ENCODE measurements around the gene HIVEP3.

HIVEP3 gene

DNA sequence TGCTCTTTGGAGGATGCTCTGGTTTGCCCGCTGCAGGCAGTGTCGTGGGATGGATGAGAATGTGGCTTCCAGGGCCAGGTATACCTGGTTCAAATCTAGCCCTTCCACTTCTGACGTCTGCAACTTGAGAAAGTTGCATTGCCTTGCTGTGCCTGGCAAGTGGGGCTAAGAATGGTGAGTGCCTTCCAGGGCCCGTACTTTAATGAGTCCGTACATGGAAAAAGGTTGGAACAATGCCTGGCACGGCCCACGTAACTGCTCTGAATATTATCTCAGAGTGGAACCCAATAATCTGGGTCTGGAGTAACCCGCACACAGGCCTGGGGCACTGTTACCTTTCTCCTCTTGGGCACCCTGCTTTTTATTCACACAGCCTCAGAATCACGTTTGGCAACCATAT is 287.6 kb downstream of the HIVEP3 start:
- Histone ChIP-seq H3K27me3 (ENCODE audit: control insufficient read depth in 1 of 2, insufficient read depth in 2 of 2, low read length in 2 of 2) (no peaks in the 10 kb centered on the region), H3K9ac (ENCODE audit: low read depth in 1 of 2, low read length in 2 of 2) (no peak overlapping the region), H3K36me3 (ENCODE audit: control insufficient read depth in 1 of 2, insufficient read depth in 2 of 2, low read length in 2 of 2) (no peaks in the 10 kb centered on the region), H3K27ac (ENCODE audit: low read depth, low read length) (no peak overlapping the region), H3K9me3 (ENCODE audit: control insufficient read depth in 1 of 2, low read length in 2 of 2) (no peaks in the 10 kb centered on the region), H3K4me3 (ENCODE audit: low read depth in 1 of 2, low read length in 2 of 2) (no peak overlapping the region), H3K4me1 (ENCODE audit: control insufficient read depth in 1 of 2, insufficient read depth in 2 of 2, low read length in 2 of 2) (no peaks in the 10 kb centered on the region)

DNA sequence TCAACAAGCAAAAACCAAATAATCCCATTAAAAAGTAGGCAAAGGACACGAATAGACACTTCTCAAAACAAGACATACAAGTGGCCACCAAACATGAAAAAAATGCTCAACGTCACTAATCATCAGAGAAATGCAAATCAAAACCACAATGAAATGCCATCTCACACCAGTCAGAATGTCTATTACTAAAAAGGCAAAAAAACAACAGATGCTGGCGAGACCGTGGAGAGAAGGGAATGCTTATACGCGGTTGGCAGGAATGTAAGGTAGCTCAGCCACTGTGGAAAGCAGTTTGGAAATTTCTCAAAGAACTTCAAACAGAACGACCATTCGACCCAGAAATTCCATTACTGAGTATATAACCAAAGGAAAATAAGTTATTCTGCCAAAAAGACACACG is 289.2 kb downstream of the HIVEP3 start:
- Histone ChIP-seq H3K27me3 (ENCODE audit: control insufficient read depth in 1 of 2, insufficient read depth in 2 of 2, low read length in 2 of 2) (no peaks in the 10 kb centered on the region), H3K27ac (ENCODE audit: low read depth, low read length) (no peak overlapping the region)

DNA sequence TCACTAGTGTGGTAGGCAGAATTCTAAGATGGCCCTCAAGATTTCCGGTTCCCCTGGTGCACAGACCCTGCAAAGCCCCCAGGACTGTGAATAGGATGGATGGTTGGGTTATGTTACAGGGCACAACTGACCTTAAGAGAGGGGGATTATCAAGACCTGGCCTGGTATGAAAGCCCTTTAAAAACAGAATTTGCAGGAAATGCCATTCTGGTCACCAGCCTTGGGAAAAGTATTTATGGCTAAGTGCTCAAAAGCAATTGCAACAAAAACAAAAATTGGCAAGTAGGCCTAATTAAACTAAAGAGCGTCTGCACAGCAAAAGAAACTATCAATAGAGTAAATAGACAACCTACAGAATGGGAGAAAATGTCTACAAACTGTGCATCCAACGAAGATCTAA is 289.6 kb downstream of the HIVEP3 start:
- Histone ChIP-seq H3K9me3 (ENCODE audit: control insufficient read depth in 1 of 2, low read length in 2 of 2) (no peaks in the 10 kb centered on the region), H3K36me3 (ENCODE audit: control insufficient read depth in 1 of 2, insufficient read depth in 2 of 2, low read length in 2 of 2) (no peaks in the 10 kb centered on the region), H3K4me1 (ENCODE audit: control insufficient read depth in 1 of 2, insufficient read depth in 2 of 2, low read length in 2 of 2) (no peaks in the 10 kb centered on the region)

More for the DNA sequence above, 289.2 kb downstream of the HIVEP3 start:
- no peaks in the 10 kb centered on the region for H3K36me3 ChIP-seq (ENCODE audit: control insufficient read depth in 1 of 2, insufficient read depth in 2 of 2, low read length in 2 of 2)
- no peaks in the 10 kb centered on the region for H3K4me1 ChIP-seq (ENCODE audit: control insufficient read depth in 1 of 2, insufficient read depth in 2 of 2, low read length in 2 of 2)
- H3K4me3 ChIP-seq (ENCODE audit: low read depth in 1 of 2, low read length in 2 of 2) = no peak overlapping the region
- H3K9ac ChIP-seq (ENCODE audit: low read depth in 1 of 2, low read length in 2 of 2) = no peak overlapping the region
- H3K9me3 ChIP-seq (ENCODE audit: control insufficient read depth in 1 of 2, low read length in 2 of 2) = no peaks in the 10 kb centered on the region

DNA sequence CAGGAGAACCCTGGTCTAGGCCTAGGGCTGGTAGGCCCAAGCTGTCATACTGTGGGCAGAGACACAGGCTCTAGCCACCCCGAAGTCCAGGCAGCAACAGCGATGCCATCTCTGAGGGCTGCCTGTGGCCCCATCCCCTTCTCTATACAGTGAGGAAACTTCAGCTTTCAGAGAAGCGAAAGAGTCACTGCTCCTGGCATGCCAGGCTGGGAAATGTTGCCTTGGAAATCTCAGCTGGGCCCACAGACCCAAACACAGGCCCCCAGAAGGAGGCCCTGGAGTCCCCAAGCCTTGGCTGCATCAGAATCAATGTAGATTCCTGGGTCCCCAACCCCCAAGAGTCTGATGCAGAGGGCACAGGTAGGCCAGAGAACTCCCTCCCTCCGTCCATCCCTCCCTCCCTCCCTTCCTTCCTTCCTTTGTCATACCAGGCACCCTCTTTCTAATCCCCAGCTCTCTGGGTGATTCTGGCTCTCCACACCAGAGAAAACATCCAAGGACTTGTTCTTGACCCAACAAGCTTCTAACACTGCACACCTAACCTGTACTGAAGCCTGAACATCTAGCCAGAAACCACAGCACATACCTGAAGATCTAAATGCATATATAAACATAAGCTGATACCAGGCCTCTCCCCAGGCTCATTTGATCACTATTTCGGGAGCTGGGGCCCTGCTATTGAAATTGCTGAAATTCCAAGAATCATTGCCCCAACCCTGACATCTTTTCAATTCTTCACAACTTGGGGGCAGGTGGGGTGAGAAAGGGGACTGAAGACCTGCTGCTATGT is 291.0 kb downstream of the HIVEP3 start:
- Histone ChIP-seq H3K4me1 (ENCODE audit: control insufficient read depth in 1 of 2, insufficient read depth in 2 of 2, low read length in 2 of 2) (peaks cover 0 to 10% of the 10 kb centered on the region in 2 donors), H3K27ac (ENCODE audit: low read depth, low read length) (no peak overlapping the region), H3K9me3 (ENCODE audit: control insufficient read depth in 1 of 2, low read length in 2 of 2) (no peaks in the 10 kb centered on the region), H3K9ac (ENCODE audit: low read depth in 1 of 2, low read length in 2 of 2) (no peak overlapping the region), H3K36me3 (ENCODE audit: control insufficient read depth in 1 of 2, insufficient read depth in 2 of 2, low read length in 2 of 2) (no peaks in the 10 kb centered on the region), H3K27me3 (ENCODE audit: control insufficient read depth in 1 of 2, insufficient read depth in 2 of 2, low read length in 2 of 2) (no peaks in the 10 kb centered on the region), H3K4me3 (ENCODE audit: low read depth in 1 of 2, low read length in 2 of 2) (no peak overlapping the region)

More for the DNA sequence above, 289.6 kb downstream of the HIVEP3 start:
- H3K9ac ChIP-seq (ENCODE audit: low read depth in 1 of 2, low read length in 2 of 2) = no peak overlapping the region
- H3K27me3 ChIP-seq (ENCODE audit: control insufficient read depth in 1 of 2, insufficient read depth in 2 of 2, low read length in 2 of 2) = no peaks in the 10 kb centered on the region
- H3K27ac ChIP-seq (ENCODE audit: low read depth, low read length) = no peak overlapping the region
- H3K4me3 ChIP-seq (ENCODE audit: low read depth in 1 of 2, low read length in 2 of 2) = no peak overlapping the region

DNA sequence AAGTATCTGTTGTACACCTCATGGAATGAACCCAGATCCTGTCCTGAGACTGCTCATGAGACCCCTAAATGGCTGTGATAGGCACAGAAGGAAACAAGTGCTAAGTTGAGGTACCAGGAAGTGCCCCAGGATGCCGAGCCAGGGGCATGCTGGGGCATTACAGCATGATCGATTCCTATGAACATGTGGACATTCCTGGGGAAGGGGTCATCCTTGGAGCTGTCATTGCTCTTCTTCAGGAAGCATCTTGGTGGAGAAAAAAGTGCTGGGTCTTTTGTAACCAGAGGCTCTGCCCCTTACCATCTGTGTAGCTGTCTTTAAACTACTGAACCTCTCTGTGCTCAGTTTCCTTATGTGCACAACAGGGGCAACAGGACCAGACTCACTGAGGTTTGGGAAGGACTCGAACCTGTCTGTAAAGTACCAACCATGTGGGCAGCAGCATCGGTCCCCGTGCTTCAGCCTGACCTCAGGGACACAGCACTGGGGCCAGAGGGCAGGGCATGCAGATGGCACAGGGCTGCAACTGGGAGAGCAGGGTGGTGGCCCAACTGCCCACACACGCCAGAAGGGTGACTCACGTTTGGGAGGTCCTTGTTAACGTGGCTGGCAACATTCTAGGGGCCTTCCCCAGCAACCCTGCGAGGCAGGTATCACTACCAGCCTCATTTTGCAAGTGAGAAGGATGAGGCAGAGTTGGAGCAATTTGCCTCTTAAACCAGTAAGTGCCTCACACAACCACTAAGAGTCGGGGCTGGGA is 291.9 kb downstream of the HIVEP3 start:
- no peak overlapping the region for H3K27ac ChIP-seq (ENCODE audit: low read depth, low read length)
- no peaks in the 10 kb centered on the region for H3K36me3 ChIP-seq (ENCODE audit: control insufficient read depth in 1 of 2, insufficient read depth in 2 of 2, low read length in 2 of 2)
- H3K4me1 ChIP-seq (ENCODE audit: control insufficient read depth in 1 of 2, insufficient read depth in 2 of 2, low read length in 2 of 2) = peaks cover 0 to 16% of the 10 kb centered on the region in 2 donors
- H3K27me3 ChIP-seq (ENCODE audit: control insufficient read depth in 1 of 2, insufficient read depth in 2 of 2, low read length in 2 of 2) = no peaks in the 10 kb centered on the region
- no peak overlapping the region for H3K9ac ChIP-seq (ENCODE audit: low read depth in 1 of 2, low read length in 2 of 2)
- H3K4me3 ChIP-seq (ENCODE audit: low read depth in 1 of 2, low read length in 2 of 2) = no peak overlapping the region
- H3K9me3 ChIP-seq (ENCODE audit: control insufficient read depth in 1 of 2, low read length in 2 of 2) = no peaks in the 10 kb centered on the region

DNA sequence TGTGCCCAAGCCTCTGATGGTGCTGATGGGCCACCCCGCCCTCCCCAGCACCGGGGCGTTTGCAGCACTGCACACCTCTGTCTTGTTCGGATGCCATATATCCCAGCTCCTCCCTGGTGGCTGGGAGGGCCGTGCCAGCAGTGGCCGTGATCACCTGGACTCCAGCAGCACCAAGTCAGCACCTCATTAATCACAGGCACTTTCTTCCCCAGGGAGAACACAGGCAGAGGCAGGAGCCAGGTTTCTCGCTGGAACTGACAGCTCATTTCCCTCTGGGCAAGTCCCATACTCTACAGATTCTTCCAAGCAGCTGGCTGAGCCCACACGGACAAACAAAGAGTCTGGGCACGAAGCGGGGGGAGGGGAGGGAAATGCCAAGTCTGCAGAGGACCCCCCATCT is 292.6 kb downstream of the HIVEP3 start:
- Histone ChIP-seq H3K36me3 (ENCODE audit: control insufficient read depth in 1 of 2, insufficient read depth in 2 of 2, low read length in 2 of 2) (no peaks in the 10 kb centered on the region), H3K4me1 (ENCODE audit: control insufficient read depth in 1 of 2, insufficient read depth in 2 of 2, low read length in 2 of 2) (peaks cover 0 to 16% of the 10 kb centered on the region in 2 donors), H3K27me3 (ENCODE audit: control insufficient read depth in 1 of 2, insufficient read depth in 2 of 2, low read length in 2 of 2) (no peaks in the 10 kb centered on the region), H3K4me3 (ENCODE audit: low read depth in 1 of 2, low read length in 2 of 2) (no peak overlapping the region), H3K27ac (ENCODE audit: low read depth, low read length) (no peak overlapping the region), H3K9me3 (ENCODE audit: control insufficient read depth in 1 of 2, low read length in 2 of 2) (no peaks in the 10 kb centered on the region), H3K9ac (ENCODE audit: low read depth in 1 of 2, low read length in 2 of 2) (no peak overlapping the region)

DNA sequence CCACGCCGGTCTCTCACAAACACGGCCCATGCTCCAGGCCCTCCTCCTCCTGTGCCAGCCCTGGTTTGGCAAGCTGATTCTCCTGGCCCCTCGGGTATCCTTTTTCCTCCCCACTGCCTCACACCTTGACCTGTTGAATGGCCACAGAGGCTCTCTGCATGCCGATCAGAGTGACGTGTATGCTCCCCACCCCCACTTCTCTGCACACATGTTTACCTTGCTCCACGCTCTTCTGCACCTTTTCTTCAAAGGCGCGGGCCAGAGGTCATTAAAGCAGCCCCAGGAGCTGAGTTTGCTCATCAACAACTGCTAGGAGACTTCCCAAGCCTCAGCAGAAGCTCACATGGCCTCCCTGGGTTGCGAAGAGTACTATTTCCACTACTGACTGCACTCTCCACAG is 295.0 kb downstream of the HIVEP3 start:
- H3K4me1 ChIP-seq (ENCODE audit: control insufficient read depth in 1 of 2, insufficient read depth in 2 of 2, low read length in 2 of 2) = peaks cover 0 to 16% of the 10 kb centered on the region in 2 donors

DNA sequence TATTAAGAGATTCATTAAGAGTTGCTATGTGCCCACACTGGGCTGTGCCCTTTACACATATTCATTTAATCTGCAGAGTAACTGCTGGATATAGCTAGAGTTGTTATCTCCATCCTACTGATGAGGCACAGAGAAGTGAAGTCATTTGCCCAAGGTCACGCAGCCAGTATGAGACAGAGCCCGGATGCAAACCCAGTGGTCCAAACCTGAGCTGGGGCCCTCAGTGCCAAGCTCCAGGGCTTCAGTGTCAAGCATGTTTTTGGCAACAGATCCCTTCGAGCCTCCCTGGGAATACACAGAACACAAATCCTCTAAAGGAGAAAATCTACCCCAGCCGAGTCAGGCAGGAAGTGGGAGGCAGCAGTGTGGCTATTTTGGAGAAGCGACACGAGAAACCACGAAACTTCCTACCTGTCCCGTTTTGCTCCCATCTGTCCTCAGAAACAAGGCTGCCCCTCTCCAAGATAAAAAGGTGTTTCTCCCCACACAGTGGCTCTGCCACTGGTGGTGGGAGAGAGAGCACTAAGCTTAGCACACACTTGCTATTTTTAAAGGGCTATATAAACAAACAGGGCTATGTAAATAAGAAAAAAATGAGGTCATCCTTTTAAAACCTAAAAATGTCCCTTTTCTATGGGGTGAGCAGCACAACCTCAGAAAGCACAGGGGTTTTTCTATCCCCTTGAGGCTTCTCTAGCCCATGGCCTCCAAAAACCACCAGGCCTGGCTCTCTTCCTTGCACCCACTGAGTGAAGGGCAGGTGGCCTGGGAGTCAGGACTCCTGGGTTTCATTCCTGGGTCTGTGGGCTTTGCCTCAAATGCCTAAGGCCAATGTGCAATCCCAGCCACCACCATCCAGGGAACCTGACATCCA is 295.6 kb downstream of the HIVEP3 start:
- H3K4me1 ChIP-seq (ENCODE audit: control insufficient read depth in 1 of 2, insufficient read depth in 2 of 2, low read length in 2 of 2) = peaks cover 0 to 19% of the 10 kb centered on the region in 2 donors

More for the DNA sequence above, 295.0 kb downstream of the HIVEP3 start:
- Histone ChIP-seq H3K27ac (ENCODE audit: low read depth, low read length) (no peak overlapping the region), H3K9me3 (ENCODE audit: control insufficient read depth in 1 of 2, low read length in 2 of 2) (no peaks in the 10 kb centered on the region), H3K27me3 (ENCODE audit: control insufficient read depth in 1 of 2, insufficient read depth in 2 of 2, low read length in 2 of 2) (no peaks in the 10 kb centered on the region), H3K4me3 (ENCODE audit: low read depth in 1 of 2, low read length in 2 of 2) (no peak overlapping the region), H3K36me3 (ENCODE audit: control insufficient read depth in 1 of 2, insufficient read depth in 2 of 2, low read length in 2 of 2) (no peaks in the 10 kb centered on the region), H3K9ac (ENCODE audit: low read depth in 1 of 2, low read length in 2 of 2) (no peak overlapping the region)

DNA sequence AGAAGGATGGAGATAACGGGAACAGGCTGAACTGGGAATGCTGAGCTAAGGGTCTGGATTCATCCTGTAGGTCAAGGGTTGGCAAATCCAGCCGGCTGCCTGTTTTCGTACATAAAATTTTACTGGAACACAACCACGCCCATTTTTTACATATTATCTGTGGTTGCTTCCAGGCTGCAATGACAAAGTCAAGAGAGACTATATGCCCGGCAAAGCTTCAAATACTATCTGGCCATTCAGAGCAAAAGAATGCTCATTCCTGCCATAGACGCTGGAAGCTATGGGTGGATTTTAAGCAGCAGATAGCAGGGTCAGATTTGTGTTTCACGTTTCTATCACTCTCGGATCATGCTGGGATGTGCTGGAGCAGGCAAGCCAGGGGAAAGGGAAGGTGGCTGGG is 296.3 kb downstream of the HIVEP3 start:
- H3K4me3 ChIP-seq (ENCODE audit: low read depth in 1 of 2, low read length in 2 of 2) = no peak overlapping the region
- H3K9ac ChIP-seq (ENCODE audit: low read depth in 1 of 2, low read length in 2 of 2) = no peak overlapping the region
- peaks cover 0 to 22% of the 10 kb centered on the region in 2 donors for H3K4me1 ChIP-seq (ENCODE audit: control insufficient read depth in 1 of 2, insufficient read depth in 2 of 2, low read length in 2 of 2)
- no peaks in the 10 kb centered on the region for H3K27me3 ChIP-seq (ENCODE audit: control insufficient read depth in 1 of 2, insufficient read depth in 2 of 2, low read length in 2 of 2)
- H3K27ac ChIP-seq (ENCODE audit: low read depth, low read length) = no peak overlapping the region
- no peaks in the 10 kb centered on the region for H3K9me3 ChIP-seq (ENCODE audit: control insufficient read depth in 1 of 2, low read length in 2 of 2)
- H3K36me3 ChIP-seq (ENCODE audit: control insufficient read depth in 1 of 2, insufficient read depth in 2 of 2, low read length in 2 of 2) = no peaks in the 10 kb centered on the region

More for the DNA sequence above, 295.6 kb downstream of the HIVEP3 start:
- Histone ChIP-seq H3K9me3 (ENCODE audit: control insufficient read depth in 1 of 2, low read length in 2 of 2) (no peaks in the 10 kb centered on the region), H3K9ac (ENCODE audit: low read depth in 1 of 2, low read length in 2 of 2) (no peak overlapping the region), H3K27ac (ENCODE audit: low read depth, low read length) (no peak overlapping the region), H3K36me3 (ENCODE audit: control insufficient read depth in 1 of 2, insufficient read depth in 2 of 2, low read length in 2 of 2) (no peaks in the 10 kb centered on the region), H3K4me3 (ENCODE audit: low read depth in 1 of 2, low read length in 2 of 2) (no peak overlapping the region), H3K27me3 (ENCODE audit: control insufficient read depth in 1 of 2, insufficient read depth in 2 of 2, low read length in 2 of 2) (no peaks in the 10 kb centered on the region)

Data from duodenal mucosa (tissue), 2 donors.